HEK293T (cell line): ENCODE results near the gene ARL5B.

Source experiments
- ARNT ChIP-seq: fragments of 450-650 bp; IDR thresholded peaks from 2 replicates; pipeline ENCODE4 v1.6.1; 2017; ENCODE audit warnings: mild to moderate bottlenecking
- BHLHE40 ChIP-seq: fragments of 450-650 bp; IDR thresholded peaks from 2 replicates; pipeline ENCODE4 v1.6.1; 2016; ENCODE audit warnings: mild to moderate bottlenecking, moderate library complexity, borderline replicate concordance
- ELF4 ChIP-seq: fragments of 450-650 bp; IDR thresholded peaks from 2 replicates; pipeline ENCODE4 v1.6.1; 2017; ENCODE audit warnings: antibody characterized with exemption
- FOXA1 ChIP-seq: fragments of 450-650 bp; IDR thresholded peaks from 2 replicates; pipeline ENCODE4 v1.6.1; 2016; ENCODE audit warnings: mild to moderate bottlenecking
- FOXK2 ChIP-seq: fragments of 450-650 bp; IDR thresholded peaks from 2 replicates; pipeline ENCODE4 v1.6.1; 2016; ENCODE audit warnings: mild to moderate bottlenecking
- FOXM1 ChIP-seq: fragments of 450-650 bp; IDR thresholded peaks from 2 replicates; pipeline ENCODE4 v1.6.1; 2017; ENCODE audit warnings: mild to moderate bottlenecking, borderline replicate concordance
- LEF1 ChIP-seq: fragments of 450-650 bp; IDR thresholded peaks from 2 replicates; pipeline ENCODE4 v1.6.1; 2017; ENCODE audit warnings: mild to moderate bottlenecking, borderline replicate concordance
- SP1 ChIP-seq: fragments of 450-650 bp; IDR thresholded peaks from 2 replicates; pipeline ENCODE4 v1.6.1; 2017
- SUZ12 ChIP-seq: fragments of 450-650 bp; IDR thresholded peaks from 2 replicates; pipeline ENCODE4 v1.6.1; 2016; ENCODE audit warnings: mild to moderate bottlenecking
- TARDBP ChIP-seq: fragments of 450-650 bp; IDR thresholded peaks from 2 replicates; pipeline ENCODE4 v1.6.1; 2016

DNA sequence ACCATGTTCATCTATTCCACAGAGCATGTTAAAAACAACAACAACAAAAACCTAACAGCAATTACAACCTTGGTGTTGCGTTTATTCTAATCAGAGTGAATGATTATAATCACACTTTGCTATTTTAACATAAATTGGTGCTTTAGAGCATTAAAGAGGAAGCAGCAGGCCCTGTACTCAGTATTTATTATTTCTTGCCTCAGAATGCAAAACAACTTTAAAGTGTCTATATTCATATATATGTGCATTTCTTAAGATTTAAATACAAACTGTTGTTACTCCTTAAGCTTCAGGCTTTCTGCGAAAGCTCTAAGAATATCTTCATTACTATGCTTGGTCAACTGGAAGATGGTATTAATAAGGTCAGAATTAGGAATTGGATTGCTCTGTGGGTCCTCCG lies 21.5 kb downstream of the ARL5B start:
- TF ChIP-seq FOXM1 (no peak), FOXK2 (no peak), LEF1 (no peak), FOXA1 (no peak), SUZ12 (no peak), BHLHE40 (no peak), SP1 (no peak), TARDBP (no peak), ELF4 (no peak), ARNT (no peak)
